ENCODE data around the gene B4GALT6.

B4GALT6 gene

GRCh38 chr18:31688606-31689005, 4.2 kb upstream of the B4GALT6 start:
- in situ Hi-C loops (cut with HindIII; ENCODE audit: low sequenced_read_pairs), result no loop called here

GRCh38 chr18:31686986-31687928, 2.9 kb upstream of the B4GALT6 start:
- in situ Hi-C loops (cut with HindIII; ENCODE audit: low sequenced_read_pairs), result no loop called here

GRCh38 chr18:31686572-31686971, 2.2 kb upstream of the B4GALT6 start:
- in situ Hi-C loops (cut with HindIII; ENCODE audit: low sequenced_read_pairs), result no loop called here

GRCh38 chr18:31685097-31686082, 1.0 kb upstream of the B4GALT6 start:
- in situ Hi-C loops (cut with HindIII; ENCODE audit: low sequenced_read_pairs), result no loop called here

GRCh38 chr18:31683968-31684278, 458 bp downstream of the B4GALT6 start:
- in situ Hi-C loops (cut with HindIII; ENCODE audit: low sequenced_read_pairs), result no loop called here

- in situ Hi-C loops (cut with HindIII; ENCODE audit: low sequenced_read_pairs), result no loop called here
Measured at GRCh38 chr18:31683106-31683505, 1.3 kb downstream of the B4GALT6 start.

- in situ Hi-C loops (cut with HindIII; ENCODE audit: low sequenced_read_pairs), result no loop called here
Measured at GRCh38 chr18:31680831-31681568, 3.4 kb downstream of the B4GALT6 start.

- in situ Hi-C loops (cut with HindIII; ENCODE audit: low sequenced_read_pairs), result no loop called here
Measured at GRCh38 chr18:31680433-31680811, 4.0 kb downstream of the B4GALT6 start.

GRCh38 chr18:31679791-31680432, 4.5 kb downstream of the B4GALT6 start:
- in situ Hi-C loops (cut with HindIII; ENCODE audit: low sequenced_read_pairs), result no loop called here

- in situ Hi-C loops (cut with HindIII; ENCODE audit: low sequenced_read_pairs), result no loop called here
Measured at GRCh38 chr18:31679133-31679742, 5.1 kb downstream of the B4GALT6 start.

GRCh38 chr18:31678425-31678824, 6.0 kb downstream of the B4GALT6 start:
- in situ Hi-C loops (cut with HindIII; ENCODE audit: low sequenced_read_pairs), result no loop called here

GRCh38 chr18:31677592-31677991, 6.8 kb downstream of the B4GALT6 start:
- in situ Hi-C loops (cut with HindIII; ENCODE audit: low sequenced_read_pairs), result no loop called here

- in situ Hi-C loops (cut with HindIII; ENCODE audit: low sequenced_read_pairs), result no loop called here
Measured at GRCh38 chr18:31675404-31675803, 9.0 kb downstream of the B4GALT6 start.

GRCh38 chr18:31672628-31673135, 11.7 kb downstream of the B4GALT6 start:
- in situ Hi-C loops (cut with HindIII; ENCODE audit: low sequenced_read_pairs), result no loop called here

GRCh38 chr18:31671951-31672350, 12.4 kb downstream of the B4GALT6 start:
- in situ Hi-C loops (cut with HindIII; ENCODE audit: low sequenced_read_pairs), result no loop called here

GRCh38 chr18:31669541-31669940, 14.8 kb downstream of the B4GALT6 start:
- in situ Hi-C loops (cut with HindIII; ENCODE audit: low sequenced_read_pairs), result no loop called here

GRCh38 chr18:31667185-31667584, 17.2 kb downstream of the B4GALT6 start:
- in situ Hi-C loops (cut with HindIII; ENCODE audit: low sequenced_read_pairs), result no loop called here

- in situ Hi-C loops (cut with HindIII; ENCODE audit: low sequenced_read_pairs), result no loop called here
Measured at GRCh38 chr18:31666055-31666454, 18.3 kb downstream of the B4GALT6 start.

- in situ Hi-C loops (cut with HindIII; ENCODE audit: low sequenced_read_pairs), result no loop called here
Measured at GRCh38 chr18:31664101-31664500, 20.3 kb downstream of the B4GALT6 start.

GRCh38 chr18:31661965-31662364, 22.4 kb downstream of the B4GALT6 start:
- in situ Hi-C loops (cut with HindIII; ENCODE audit: low sequenced_read_pairs), result no loop called here
